Caco-2 (cell line): ENCODE measurements around the gene SEC61A2. TPM values are rescaled to one million over a fixed set of nuclear protein-coding genes. Genes with fewer than 3 reads are reported as not detected.

Experiments used
- BruUV-seq: library from RNA; stranded (reverse); fragments of 400-500 nt; replicated peaks from 2 replicates; lab custom pipeline; 2021; lab: Mats Ljungman, UMichigan
- CTCF ChIA-PET: fragments of 300-600 bp; sonication (Branson Sonifier 250); formaldehyde crosslinking; loops from one replicate; lab custom pipeline; 2022; ENCODE audit warnings: antibody characterized with exemption; lab: Charles Lee
- POLR2A ChIA-PET: fragments of 300-600 bp; sonication (Branson Sonifier 250); formaldehyde crosslinking; loops from one replicate; lab custom pipeline; 2022; ENCODE audit warnings: antibody characterized with exemption; lab: Charles Lee
- DNase-seq, 2 experiments: peaks; one replicate each; pipeline versions ENCODE4 v3.0.0 to v3.0.0-alpha.2; 2020 to 2022
- H3K27me3 ChIP-seq: replicated peaks from 2 replicates; pipeline ENCODE4 v1.6.0; 2011; ENCODE audit warnings: low read length; ENCODE audit not compliant: control insufficient read depth, insufficient read depth
- H3K36me3 ChIP-seq: 2 replicates; pipeline ENCODE4 v1.5.1; 2011; ENCODE audit warnings: low read length; ENCODE audit not compliant: control insufficient read depth, insufficient read depth
- H3K4me1 ChIP-seq: fragments of 250-450 bp; sonication (Bioruptor Pico); 2 replicates; pipeline ENCODE4 v1.5.1; 2020; ENCODE audit warnings: mild to moderate bottlenecking
- H3K4me3 ChIP-seq: 2 replicates; pipeline ENCODE4 v1.5.1; 2011; ENCODE audit warnings: low read depth, mild to moderate bottlenecking, control low read depth, low read length
- H3K9me3 ChIP-seq: fragments of 250-450 bp; sonication (Bioruptor Pico); 2 replicates; pipeline ENCODE4 v1.5.1; 2020; ENCODE audit warnings: mild to moderate bottlenecking, moderate library complexity
- H3K27ac Mint-ChIP-seq: one replicate; pipeline ENCODE4 v1.8.0; 2022; ENCODE audit warnings: mixed read lengths; ENCODE audit not compliant: unreplicated experiment
- H3K27me3 Mint-ChIP-seq: one replicate; pipeline ENCODE4 v1.8.0; 2022; ENCODE audit warnings: mixed read lengths; ENCODE audit not compliant: insufficient read depth, unreplicated experiment
- H3K36me3 Mint-ChIP-seq: one replicate; pipeline ENCODE4 v1.8.0; 2022; ENCODE audit warnings: mild to moderate bottlenecking, mixed read lengths; ENCODE audit not compliant: insufficient read depth, unreplicated experiment
- H3K4me1 Mint-ChIP-seq: one replicate; pipeline ENCODE4 v1.8.0; 2022; ENCODE audit warnings: low read depth, mixed read lengths; ENCODE audit not compliant: unreplicated experiment
- H3K4me3 Mint-ChIP-seq: one replicate; pipeline ENCODE4 v1.8.0; 2022; ENCODE audit warnings: mild to moderate bottlenecking, moderate library complexity, mixed read lengths; ENCODE audit not compliant: unreplicated experiment
- H3K9me3 Mint-ChIP-seq: one replicate; pipeline ENCODE4 v1.8.0; 2022; ENCODE audit warnings: mixed read lengths; ENCODE audit not compliant: unreplicated experiment
- CTCF ChIP-seq, 2 experiments: fragments of 200-600 bp in 1 of 2; IDR thresholded peaks; 1 replicate in 1 of 2; 2 replicates in 1 of 2; pipeline versions ENCODE4 v1.5.1 to v1.8.0; 2011 to 2022; ENCODE audit warnings: antibody characterized with exemption in 1 of 2, control low read depth in 1 of 2, inconsistent platforms in 1 of 2, low read depth in 1 of 2, low read length in 1 of 2, mild to moderate bottlenecking in 1 of 2, moderate library complexity in 1 of 2; ENCODE audit not compliant: insufficient read depth in 1 of 2, severe bottlenecking in 1 of 2, unreplicated experiment in 1 of 2
- intact Hi-C: fragments of 100-400 bp; cut with micrococcal nuclease; formaldehyde crosslinking; loops from one replicate; pipeline ENCODE4 v1.10.0; 2022; ENCODE audit not compliant: unreplicated experiment
- total RNA-seq: library from RNA; stranded (reverse); gene quantifications from 2 replicates; pipeline ENCODE4 v1.2.3, GENCODE V29; 2022

SEC61A2 gene
- total RNA-seq, 1 experiment from 2014 or later = 34.1 TPM

- CTCF ChIA-PET = interaction anchor here (1.2 kb wide), 1 partner anchor 139 kb away, joined by 4 read pairs; the partner anchor contains the start of gene UPF2
- no TSS peak for BruUV-seq
These were observed 51.7 kb downstream of the SEC61A2 start for GRCh38 chr10:12181065-12181775.

GRCh38 chr10:12184165-12184564, 54.7 kb downstream of the SEC61A2 start:
- no TSS peak for BruUV-seq
- Histone ChIP-seq H3K9me3 (no peaks in the 10 kb centered on the region), H3K4me3 (no peak overlapping the region), H3K4me1 (no peaks in the 10 kb centered on the region), H3K36me3 (peaks cover 2% of the 10 kb centered on the region), H3K27me3 (no peaks in the 10 kb centered on the region)
- Mint-ChIP-seq H3K36me3 (peaks cover 73% of the 10 kb centered on the region), H3K27ac (no peak overlapping the region), H3K4me3 (no peak overlapping the region), H3K27me3 (no peaks in the 10 kb centered on the region), H3K4me1 (no peaks in the 10 kb centered on the region), H3K9me3 (no peaks in the 10 kb centered on the region)
- ChIA-PET POLR2A (interaction anchor here (0.6 kb wide), 1 partner anchor 27 kb away, joined by 6 read pairs; no protein-coding TSS in a partner anchor), CTCF (no interaction called here)
- DNase-seq = no peak
- no peak for TF ChIP-seq CTCF (IDR thresholded peaks at IDR 0.05; ENCODE audit: insufficient read depth in 1 of 2, low read depth in 1 of 2, low read length in 1 of 2, severe bottlenecking in 1 of 2, unreplicated experiment in 1 of 2)
- intact Hi-C loops = no loop called here

More at GRCh38 chr10:12181065-12181775, 51.7 kb downstream of the SEC61A2 start:
- POLR2A ChIA-PET = interaction anchor here (0.7 kb wide), 1 partner anchor 1121 kb away, joined by 4 read pairs; no protein-coding TSS in a partner anchor
- no peaks in the 10 kb centered on the region for H3K27me3 ChIP-seq
- H3K9me3 Mint-ChIP-seq = no peaks in the 10 kb centered on the region
- H3K27ac Mint-ChIP-seq = no peak overlapping the region
- no peaks in the 10 kb centered on the region for H3K4me1 ChIP-seq
- H3K4me1 Mint-ChIP-seq = no peaks in the 10 kb centered on the region
- no peak for DNase-seq
- no peak for TF ChIP-seq CTCF (IDR thresholded peaks at IDR 0.05; ENCODE audit: insufficient read depth in 1 of 2, low read depth in 1 of 2, low read length in 1 of 2, severe bottlenecking in 1 of 2, unreplicated experiment in 1 of 2)
- no peaks in the 10 kb centered on the region for H3K27me3 Mint-ChIP-seq
- peaks cover 2% of the 10 kb centered on the region for H3K36me3 ChIP-seq
- no peak overlapping the region for H3K4me3 Mint-ChIP-seq
- H3K4me3 ChIP-seq = no peak overlapping the region
- intact Hi-C loops = no loop called here
- no peaks in the 10 kb centered on the region for H3K9me3 ChIP-seq
- H3K36me3 Mint-ChIP-seq = peaks cover 71% of the 10 kb centered on the region

- H3K27ac Mint-ChIP-seq = no peak overlapping the region
- Histone ChIP-seq H3K4me3 (no peak overlapping the region), H3K4me1 (no peaks in the 10 kb centered on the region), H3K27me3 (no peaks in the 10 kb centered on the region), H3K36me3 (no peaks in the 10 kb centered on the region), H3K9me3 (no peaks in the 10 kb centered on the region)
- CTCF ChIA-PET = interaction anchor here (0.6 kb wide), 1 partner anchor 56 kb away, joined by 5 read pairs; no protein-coding TSS in a partner anchor
- TF ChIP-seq CTCF (IDR thresholded peaks at IDR 0.05; ENCODE audit: insufficient read depth in 1 of 2, low read depth in 1 of 2, low read length in 1 of 2, severe bottlenecking in 1 of 2, unreplicated experiment in 1 of 2) = no peak
- DNase-seq = no peak
- no peaks in the 10 kb centered on the region for H3K27me3 Mint-ChIP-seq
- BruUV-seq = no TSS peak
- POLR2A ChIA-PET = interaction anchor here (1.7 kb wide), 1 partner anchor 10 kb away, joined by 3 read pairs; the partner anchor contains the start of gene CDC123
- H3K36me3 Mint-ChIP-seq = peaks cover 75% of the 10 kb centered on the region
- H3K9me3 Mint-ChIP-seq = no peaks in the 10 kb centered on the region
- H3K4me1 Mint-ChIP-seq = no peaks in the 10 kb centered on the region
- intact Hi-C loops = no loop called here
- no peak overlapping the region for H3K4me3 Mint-ChIP-seq
These were observed 56.8 kb downstream of the SEC61A2 start for GRCh38 chr10:12186323-12186722.
